OCI-LY3 (cell line): ENCODE results near the gene ZP3.

Source experiments
- EZH2phosphoT487 ChIP-seq: fragments of 200-600 bp; shearing (Covaris generic); IDR thresholded peaks from 2 replicates; pipeline ENCODE4 v1.6.1; 2018; ENCODE audit warnings: antibody characterized with exemption, mixed run types, low read depth
- TF ChIP-seq, protein P1 (sequence below): fragments of 200-600, 300-600 bp; sonication (generic); IDR thresholded peaks from 2 replicates; pipeline ENCODE4 v1.5.1; 2014; ENCODE audit warnings: antibody characterized with exemption, low read length, low read depth

DNA sequence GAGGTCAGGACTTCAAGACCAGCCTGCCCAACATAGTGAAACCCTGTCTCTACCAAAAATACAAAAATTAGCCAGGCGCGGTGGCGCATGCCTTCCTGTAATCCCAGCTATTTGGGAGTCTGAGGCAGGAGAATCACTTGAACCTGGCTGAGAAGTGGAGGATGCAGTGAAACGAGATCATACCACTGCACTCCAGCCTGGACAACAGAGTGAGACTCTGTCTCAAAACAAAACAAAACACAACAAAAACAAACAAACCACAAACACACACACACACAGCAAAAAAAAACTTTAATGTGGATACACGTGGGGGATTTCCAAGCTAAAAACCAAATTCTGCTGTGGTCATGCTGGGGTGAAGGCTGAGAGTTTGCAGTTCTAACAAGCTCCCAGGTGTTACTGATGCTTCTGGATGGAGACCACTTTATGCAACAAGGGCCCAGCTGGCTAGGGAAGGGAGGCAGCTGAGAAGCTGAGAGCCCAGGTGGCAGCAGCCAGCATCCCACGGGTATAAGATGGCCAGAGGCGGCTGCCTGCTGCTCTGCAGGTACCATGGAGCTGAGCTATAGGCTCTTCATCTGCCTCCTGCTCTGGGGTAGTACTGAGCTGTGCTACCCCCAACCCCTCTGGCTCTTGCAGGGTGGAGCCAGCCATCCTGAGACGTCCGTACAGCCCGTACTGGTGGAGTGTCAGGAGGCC, at the start of gene ZP3:
- TF ChIP-seq, protein P1, sequence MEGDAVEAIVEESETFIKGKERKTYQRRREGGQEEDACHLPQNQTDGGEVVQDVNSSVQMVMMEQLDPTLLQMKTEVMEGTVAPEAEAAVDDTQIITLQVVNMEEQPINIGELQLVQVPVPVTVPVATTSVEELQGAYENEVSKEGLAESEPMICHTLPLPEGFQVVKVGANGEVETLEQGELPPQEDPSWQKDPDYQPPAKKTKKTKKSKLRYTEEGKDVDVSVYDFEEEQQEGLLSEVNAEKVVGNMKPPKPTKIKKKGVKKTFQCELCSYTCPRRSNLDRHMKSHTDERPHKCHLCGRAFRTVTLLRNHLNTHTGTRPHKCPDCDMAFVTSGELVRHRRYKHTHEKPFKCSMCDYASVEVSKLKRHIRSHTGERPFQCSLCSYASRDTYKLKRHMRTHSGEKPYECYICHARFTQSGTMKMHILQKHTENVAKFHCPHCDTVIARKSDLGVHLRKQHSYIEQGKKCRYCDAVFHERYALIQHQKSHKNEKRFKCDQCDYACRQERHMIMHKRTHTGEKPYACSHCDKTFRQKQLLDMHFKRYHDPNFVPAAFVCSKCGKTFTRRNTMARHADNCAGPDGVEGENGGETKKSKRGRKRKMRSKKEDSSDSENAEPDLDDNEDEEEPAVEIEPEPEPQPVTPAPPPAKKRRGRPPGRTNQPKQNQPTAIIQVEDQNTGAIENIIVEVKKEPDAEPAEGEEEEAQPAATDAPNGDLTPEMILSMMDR = no peak
- TF ChIP-seq EZH2phosphoT487 = no peak
